Measurements from ENCODE around the gene DOCK4.

DOCK4 gene

DNA sequence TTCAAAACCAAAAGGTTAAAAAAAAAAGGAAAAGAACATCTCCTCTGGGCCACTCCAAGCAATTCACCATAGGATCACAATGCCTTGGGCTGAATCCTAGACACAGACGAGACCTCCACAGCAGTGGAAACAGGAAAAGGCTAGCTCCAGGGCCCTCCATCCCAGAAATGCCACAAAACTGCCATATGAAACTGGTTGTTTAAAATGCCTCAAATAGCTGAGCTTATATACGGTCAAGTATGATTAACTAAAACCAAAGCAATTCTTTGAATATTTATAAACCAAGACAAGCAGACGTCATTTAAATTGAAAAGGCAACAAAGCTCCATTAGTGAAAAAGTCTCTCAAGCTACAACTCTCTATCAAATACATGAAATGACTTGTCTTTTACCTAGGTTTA, 63.1 kb downstream of the DOCK4 start:
- H3K4me3 ChIP-seq (ENCODE audit: low read depth, low read length): peak overlapping the region; percentile 31; the same call in 1 of the 2 replicates
- TF ChIP-seq, protein P1, sequence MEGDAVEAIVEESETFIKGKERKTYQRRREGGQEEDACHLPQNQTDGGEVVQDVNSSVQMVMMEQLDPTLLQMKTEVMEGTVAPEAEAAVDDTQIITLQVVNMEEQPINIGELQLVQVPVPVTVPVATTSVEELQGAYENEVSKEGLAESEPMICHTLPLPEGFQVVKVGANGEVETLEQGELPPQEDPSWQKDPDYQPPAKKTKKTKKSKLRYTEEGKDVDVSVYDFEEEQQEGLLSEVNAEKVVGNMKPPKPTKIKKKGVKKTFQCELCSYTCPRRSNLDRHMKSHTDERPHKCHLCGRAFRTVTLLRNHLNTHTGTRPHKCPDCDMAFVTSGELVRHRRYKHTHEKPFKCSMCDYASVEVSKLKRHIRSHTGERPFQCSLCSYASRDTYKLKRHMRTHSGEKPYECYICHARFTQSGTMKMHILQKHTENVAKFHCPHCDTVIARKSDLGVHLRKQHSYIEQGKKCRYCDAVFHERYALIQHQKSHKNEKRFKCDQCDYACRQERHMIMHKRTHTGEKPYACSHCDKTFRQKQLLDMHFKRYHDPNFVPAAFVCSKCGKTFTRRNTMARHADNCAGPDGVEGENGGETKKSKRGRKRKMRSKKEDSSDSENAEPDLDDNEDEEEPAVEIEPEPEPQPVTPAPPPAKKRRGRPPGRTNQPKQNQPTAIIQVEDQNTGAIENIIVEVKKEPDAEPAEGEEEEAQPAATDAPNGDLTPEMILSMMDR (IDR thresholded peaks at IDR 0.05; ENCODE audit: low read depth, low read length): no peak

DNA sequence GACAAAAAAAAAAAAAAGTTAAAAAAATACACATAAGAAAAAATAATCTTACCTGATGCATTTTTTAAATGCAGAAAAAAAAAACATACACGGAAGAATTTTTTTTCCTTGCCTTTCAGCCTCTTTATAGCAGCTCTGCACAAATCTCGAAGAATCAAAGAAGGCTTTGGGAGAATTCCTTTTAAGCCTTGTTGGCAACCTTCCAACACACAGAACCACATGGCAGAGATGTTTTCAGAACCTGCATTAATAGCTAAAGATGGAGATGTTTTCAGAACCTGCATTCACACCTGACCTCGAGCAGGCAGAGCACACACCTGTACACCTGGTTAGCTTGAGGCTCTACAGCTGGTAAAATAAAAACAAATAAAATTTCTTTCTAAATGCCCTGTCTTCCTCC, 65.6 kb downstream of the DOCK4 start:
- TF ChIP-seq, protein P1 (IDR thresholded peaks at IDR 0.05; ENCODE audit: low read depth, low read length): no peak
- H3K4me3 ChIP-seq (ENCODE audit: low read depth, low read length): no peak overlapping the region

DNA sequence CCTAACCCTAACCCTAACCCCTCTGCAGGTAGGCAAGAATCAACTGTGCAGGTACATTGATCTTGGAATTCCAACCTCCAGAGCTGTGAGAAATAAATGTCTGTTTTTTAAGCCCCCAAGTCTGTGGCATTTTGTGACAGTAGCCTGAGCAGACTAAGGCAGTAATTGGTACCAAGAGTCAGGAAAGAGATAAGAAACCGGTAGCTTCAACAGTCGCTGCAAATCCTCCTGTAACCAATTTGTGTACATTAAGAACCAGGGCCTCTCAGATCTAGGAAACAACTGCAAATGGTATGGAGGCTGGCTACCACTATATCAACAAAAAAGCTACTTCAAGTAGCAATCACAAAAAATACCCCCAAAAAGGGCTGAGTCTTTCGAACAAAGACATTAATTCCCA, 67.3 kb downstream of the DOCK4 start:
- no peak overlapping the region for H3K4me3 ChIP-seq (ENCODE audit: low read depth, low read length)
- TF ChIP-seq, protein P1 (IDR thresholded peaks at IDR 0.05; ENCODE audit: low read depth, low read length): no peak

DNA sequence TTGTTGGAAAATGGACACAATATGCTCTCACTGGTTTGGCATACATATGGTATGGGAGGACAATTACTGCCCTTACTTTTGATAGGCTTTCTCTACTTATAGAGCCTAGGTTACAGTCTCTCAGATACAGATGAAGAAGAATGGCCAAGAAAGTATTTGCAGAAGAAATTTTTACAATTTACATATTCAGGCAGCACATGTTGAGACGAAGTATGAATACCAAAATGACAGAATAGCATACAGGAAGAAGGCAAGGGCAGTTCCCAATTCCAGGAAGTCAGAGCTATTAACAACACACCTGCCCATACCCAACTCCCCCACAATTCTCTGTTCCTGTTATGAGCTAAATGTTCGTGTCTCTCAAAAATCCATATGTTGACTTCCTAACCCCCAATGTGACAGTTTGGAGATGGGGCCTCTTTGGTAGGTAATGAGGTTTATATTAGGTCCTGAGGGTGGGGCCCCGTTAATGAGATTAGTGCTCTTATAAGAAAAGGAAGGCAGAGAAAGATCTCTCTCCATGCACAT, 67.8 kb downstream of the DOCK4 start:
- TF ChIP-seq, protein P1 (IDR thresholded peaks at IDR 0.05; ENCODE audit: low read depth, low read length): no peak
- no peak overlapping the region for H3K4me3 ChIP-seq (ENCODE audit: low read depth, low read length)

DNA sequence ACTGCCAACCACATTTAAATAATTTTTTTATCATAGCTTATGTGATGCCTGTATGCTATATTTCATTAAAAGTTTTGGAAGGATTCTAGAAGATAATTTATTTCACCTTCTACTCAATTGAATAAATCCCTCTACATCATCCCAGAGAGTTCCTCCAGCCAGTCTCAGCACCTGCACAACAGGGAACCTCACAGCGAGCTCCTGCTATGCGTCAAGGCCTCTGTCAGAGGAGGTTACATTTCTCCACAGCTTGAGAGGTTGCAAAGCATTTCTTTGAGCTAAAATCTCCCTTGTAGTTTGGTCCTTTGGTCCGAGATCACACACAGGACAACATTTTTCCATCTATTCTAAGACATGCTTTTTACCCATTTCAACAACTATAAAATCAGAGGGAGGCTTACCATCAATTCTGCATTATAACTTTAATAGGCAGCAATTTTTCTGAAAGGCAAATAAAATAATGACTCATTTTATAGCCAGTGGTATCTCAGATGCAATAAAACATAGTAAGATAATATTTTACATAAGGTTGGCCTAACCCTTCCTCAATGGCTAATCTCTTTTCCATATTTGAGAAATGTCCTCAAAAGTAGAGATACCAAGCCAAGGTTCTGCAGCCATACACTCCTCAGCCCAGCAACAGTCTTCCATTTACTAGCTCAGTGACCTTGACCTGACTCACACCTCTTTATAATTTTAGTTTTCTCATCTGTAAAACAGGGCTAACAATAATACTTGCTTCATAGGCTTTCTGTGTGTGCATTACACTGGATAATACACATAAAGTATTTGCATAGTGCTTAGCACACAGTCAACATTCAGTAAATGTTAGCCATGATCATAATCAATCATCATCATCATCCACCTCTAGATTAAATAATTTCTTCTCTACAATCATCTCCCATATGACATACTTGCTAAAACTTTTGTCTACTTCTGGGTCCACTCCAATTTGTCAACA, 68.8 kb downstream of the DOCK4 start:
- no peak overlapping the region for H3K4me3 ChIP-seq (ENCODE audit: low read depth, low read length)

DNA sequence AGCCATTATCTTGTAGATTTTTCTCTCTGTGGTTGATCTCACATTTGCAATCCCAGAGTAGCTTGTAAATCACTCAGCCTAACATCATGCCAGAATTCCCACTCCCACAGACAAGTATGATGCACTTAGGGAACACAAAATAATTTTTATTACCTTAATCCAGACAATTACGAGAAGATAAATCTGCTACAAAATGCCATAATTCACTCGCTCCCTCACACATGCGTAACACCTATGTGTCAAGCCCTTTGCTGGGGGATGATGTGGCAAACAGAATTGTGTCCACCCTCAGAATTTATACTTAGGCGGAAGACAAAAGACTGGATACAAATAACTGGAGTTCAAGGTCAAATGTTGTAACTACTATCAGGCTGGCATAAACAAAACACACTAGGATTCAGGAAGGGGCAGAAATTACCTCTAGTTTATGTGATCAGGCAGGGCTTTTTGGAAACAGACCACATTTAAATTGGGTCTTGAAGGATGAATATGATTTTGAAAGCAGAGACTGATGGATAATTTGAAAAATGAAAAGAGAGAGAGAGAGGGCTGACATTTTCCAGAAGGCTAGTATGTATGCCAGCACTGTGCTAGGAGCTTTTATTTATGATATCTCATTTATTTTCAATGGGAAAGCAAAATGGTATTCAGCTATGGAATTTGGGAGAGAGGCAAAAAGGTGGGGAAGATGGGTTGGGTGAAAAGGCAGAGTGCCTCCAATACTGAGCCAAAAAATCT, 69.8 kb downstream of the DOCK4 start:
- no peak overlapping the region for H3K4me3 ChIP-seq (ENCODE audit: low read depth, low read length)
- TF ChIP-seq, protein P1 (IDR thresholded peaks at IDR 0.05; ENCODE audit: low read depth, low read length): no peak

More for the DNA sequence above, 68.8 kb downstream of the DOCK4 start:
- TF ChIP-seq, protein P1 (IDR thresholded peaks at IDR 0.05; ENCODE audit: low read depth, low read length): no peak

Data from WI38 (cell line).